Keratinocyte (primary cell): ENCODE measurements around the gene BCAT1.
A peak's percentile ranks its signal among the peaks of the same experiment; 100 is the strongest.

ENCODE experiments used
- CTCF ChIP-seq, 3 experiments: IDR thresholded peaks in 1 of 3; conservative IDR thresholded peaks in 1 of 3; optimal IDR thresholded peaks in 1 of 3; 2 replicates in 2 of 3; 3 replicates in 1 of 3; pipeline versions ENCODE3 to v1.5.1; 2011; ENCODE audit warnings: low read length in 3 of 3, mild to moderate bottlenecking in 3 of 3, moderate library complexity in 2 of 3, control low read depth in 1 of 3, inconsistent platforms in 1 of 3; ENCODE audit not compliant: insufficient read depth in 2 of 3; ENCODE audit errors: extremely low read depth in 1 of 3
- EZH2 ChIP-seq: IDR thresholded peaks from one replicate; pipeline ENCODE4 v1.6.1; 2012; ENCODE audit warnings: inconsistent platforms, mild to moderate bottlenecking, low read length, moderate library complexity

GRCh38 chr12:24948757-24949722 lies at the start of gene BCAT1:
- TF ChIP-seq CTCF (optimal IDR thresholded peaks at IDR 0.05 in 1 of 3, IDR thresholded peaks at IDR 0.05 in 1 of 3, conservative IDR thresholded peaks at IDR 0.05 in 1 of 3; ENCODE audit: extremely low read depth in 1 of 3, insufficient read depth in 2 of 3, low read length in 3 of 3), result peak in 2 of 3 experiments; percentile 12 to 34
- TF ChIP-seq EZH2, result no peak
